Stimulated activated naive CD8-positive, alpha-beta T cell treated with anti-CD3 and anti-CD28 coated beads, Interleukin-15, Interleukin-2, amounts not matched to agents 100 ng/mL and 50 ng/mL, for 24 hours (primary cell): ENCODE results near the gene AIM2.
"Not testable (repeated sequence)": the region's sequence is repeated elsewhere in the genome, so short reads cannot be mapped to it uniquely, and the experiment has no call there.

Source experiments
- H3K27ac Mint-ChIP-seq: one replicate; pipeline ENCODE4 v1.8.0; 2021; ENCODE audit warnings: mild to moderate bottlenecking, mixed read lengths
- H3K27me3 Mint-ChIP-seq: one replicate; pipeline ENCODE4 v1.8.0; 2021; ENCODE audit warnings: mixed read lengths
- H3K36me3 Mint-ChIP-seq: one replicate; pipeline ENCODE4 v1.8.0; 2021; ENCODE audit warnings: low read depth, mixed read lengths
- H3K4me1 Mint-ChIP-seq: one replicate; pipeline ENCODE4 v1.8.0; 2021; ENCODE audit warnings: low read depth, mixed read lengths
- H3K4me3 Mint-ChIP-seq: one replicate; pipeline ENCODE4 v1.8.0; 2021; ENCODE audit warnings: mild to moderate bottlenecking, mixed read lengths
- H3K9me3 Mint-ChIP-seq: one replicate; pipeline ENCODE4 v1.8.0; 2021; ENCODE audit warnings: mixed read lengths

The AIM2 gene, protein sequence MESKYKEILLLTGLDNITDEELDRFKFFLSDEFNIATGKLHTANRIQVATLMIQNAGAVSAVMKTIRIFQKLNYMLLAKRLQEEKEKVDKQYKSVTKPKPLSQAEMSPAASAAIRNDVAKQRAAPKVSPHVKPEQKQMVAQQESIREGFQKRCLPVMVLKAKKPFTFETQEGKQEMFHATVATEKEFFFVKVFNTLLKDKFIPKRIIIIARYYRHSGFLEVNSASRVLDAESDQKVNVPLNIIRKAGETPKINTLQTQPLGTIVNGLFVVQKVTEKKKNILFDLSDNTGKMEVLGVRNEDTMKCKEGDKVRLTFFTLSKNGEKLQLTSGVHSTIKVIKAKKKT

DNA sequence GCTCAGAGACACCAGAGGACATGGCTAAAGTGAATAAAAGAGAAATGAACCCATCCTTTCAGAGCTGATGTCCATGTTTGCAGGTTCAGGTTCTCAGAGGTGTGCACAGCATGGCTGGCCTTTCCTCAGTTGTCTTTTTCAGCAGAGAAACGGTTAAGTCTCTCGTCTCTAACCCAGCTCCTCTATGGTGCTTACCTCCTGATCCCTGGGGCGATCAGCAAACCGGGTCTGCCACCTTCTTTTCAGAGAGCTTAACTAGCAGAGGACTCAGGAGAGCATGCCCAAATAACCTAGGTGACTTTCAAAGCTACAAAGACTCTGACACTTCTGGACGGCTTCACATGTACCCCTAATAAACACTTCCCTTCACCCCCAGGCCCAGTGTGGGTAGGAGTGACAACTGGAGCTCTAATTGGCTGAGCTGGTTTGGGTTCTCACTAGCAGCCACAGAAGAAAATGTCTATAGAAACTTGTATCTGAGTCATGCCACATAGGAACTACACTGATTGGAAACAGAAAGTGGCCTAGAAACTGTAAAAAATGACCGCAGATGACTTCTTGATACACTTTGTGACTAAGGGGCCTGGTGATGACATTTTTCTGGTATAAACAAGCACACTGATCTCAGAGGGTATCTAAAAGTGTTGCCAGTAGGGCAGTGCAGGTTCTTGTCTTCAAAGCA, at the start of gene AIM2:
AIM2 (minus strand) TSS at position 329 of the 682 bp plus-strand sequence. CDS start 3,267 bp downstream, outside the sequence.
- Mint-ChIP-seq H3K27ac (peak within 1 kb of the TSS; percentile 96), H3K9me3 (no peaks in the 10 kb centered on the region), H3K27me3 (no peaks in the 10 kb centered on the region), H3K4me3 (peak within 1 kb of the TSS; percentile 78), H3K36me3 (peaks cover 6% of the 10 kb centered on the region), H3K4me1 (peaks cover 32% of the 10 kb centered on the region)

DNA sequence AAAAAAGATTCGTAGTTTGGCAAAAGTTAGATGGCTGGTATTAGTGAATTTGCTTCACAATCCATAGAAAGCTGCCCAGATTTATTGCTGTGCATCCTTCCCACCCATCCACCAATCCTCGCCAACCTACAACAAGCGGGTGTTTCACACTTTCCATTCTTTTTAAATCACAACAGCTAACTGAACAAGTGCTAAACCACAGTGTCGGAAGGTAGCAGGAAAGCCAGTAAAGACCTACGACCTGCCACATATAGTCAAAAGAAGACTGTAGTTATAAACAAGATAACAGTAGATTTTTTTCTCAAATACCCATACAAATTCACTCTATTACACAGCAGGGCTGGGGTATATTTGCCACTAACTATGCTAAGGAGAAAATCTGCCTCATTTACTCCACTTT, 47.0 kb upstream of the AIM2 start:
- no peak overlapping the region for H3K27ac Mint-ChIP-seq
- H3K4me3 Mint-ChIP-seq: no peak overlapping the region
- H3K36me3 Mint-ChIP-seq: no peaks in the 10 kb centered on the region
- H3K4me1 Mint-ChIP-seq: peaks cover 12% of the 10 kb centered on the region
- H3K27me3 Mint-ChIP-seq: peaks cover 42% of the 10 kb centered on the region
- no peaks in the 10 kb centered on the region for H3K9me3 Mint-ChIP-seq

DNA sequence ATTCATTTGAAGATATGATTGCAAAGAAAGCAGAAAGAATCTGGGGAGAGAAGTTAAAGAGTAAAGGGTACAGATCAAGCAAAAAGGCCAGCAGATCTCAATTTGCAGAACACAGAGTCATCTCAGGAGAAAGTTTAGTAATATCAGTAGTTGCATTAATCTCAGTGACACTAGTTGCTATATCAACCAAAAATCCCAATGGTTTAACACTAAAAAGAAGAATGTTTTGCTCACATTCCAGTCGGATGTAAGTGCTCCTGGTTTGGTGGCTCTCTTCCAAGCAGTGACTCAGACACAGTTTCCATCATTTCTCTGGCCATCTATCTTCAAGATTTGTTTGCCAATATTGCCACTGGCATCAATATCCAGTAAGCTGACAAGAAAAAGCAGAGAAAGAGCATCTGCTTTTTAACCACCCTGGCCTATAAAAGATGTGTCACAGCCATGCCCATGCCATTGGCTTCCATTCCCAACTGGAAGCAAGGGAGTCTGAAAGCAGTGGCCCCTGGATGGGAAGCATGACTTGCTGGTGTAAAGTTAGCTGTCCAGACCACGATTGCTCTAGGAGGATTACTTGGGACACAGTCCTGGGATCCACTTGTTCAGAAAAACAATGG, 45.5 kb upstream of the AIM2 start:
- peaks cover 12% of the 10 kb centered on the region for H3K4me1 Mint-ChIP-seq

GRCh38 chr1:159121526-159121925, 45.0 kb upstream of the AIM2 start:
- Mint-ChIP-seq H3K9me3 (no peaks in the 10 kb centered on the region), H3K4me3 (no peak overlapping the region), H3K27me3 (peaks cover 43% of the 10 kb centered on the region), H3K36me3 (no peaks in the 10 kb centered on the region), H3K4me1 (peaks cover 12% of the 10 kb centered on the region), H3K27ac (no peak overlapping the region)

More for the DNA sequence above, 45.5 kb upstream of the AIM2 start:
- H3K36me3 Mint-ChIP-seq: no peaks in the 10 kb centered on the region
- H3K27ac Mint-ChIP-seq: no peak overlapping the region
- no peaks in the 10 kb centered on the region for H3K9me3 Mint-ChIP-seq
- no peak overlapping the region for H3K4me3 Mint-ChIP-seq
- H3K27me3 Mint-ChIP-seq: peaks cover 43% of the 10 kb centered on the region

- Mint-ChIP-seq H3K4me1 (peaks cover 12% of the 10 kb centered on the region), H3K36me3 (no peaks in the 10 kb centered on the region)
Measured at GRCh38 chr1:159120317-159120716, 43.8 kb upstream of the AIM2 start.

GRCh38 chr1:159113596-159114433, 37.2 kb upstream of the AIM2 start:
- no peaks in the 10 kb centered on the region for H3K4me1 Mint-ChIP-seq
- no peaks in the 10 kb centered on the region for H3K9me3 Mint-ChIP-seq
- H3K36me3 Mint-ChIP-seq: no peaks in the 10 kb centered on the region
- no peak overlapping the region for H3K4me3 Mint-ChIP-seq
- H3K27me3 Mint-ChIP-seq: peaks cover 15% of the 10 kb centered on the region
- H3K27ac Mint-ChIP-seq: no peak overlapping the region

More at GRCh38 chr1:159120317-159120716, 43.8 kb upstream of the AIM2 start:
- H3K4me3 Mint-ChIP-seq: no peak overlapping the region
- H3K27ac Mint-ChIP-seq: no peak overlapping the region
- peaks cover 43% of the 10 kb centered on the region for H3K27me3 Mint-ChIP-seq
- H3K9me3 Mint-ChIP-seq: no peaks in the 10 kb centered on the region

DNA sequence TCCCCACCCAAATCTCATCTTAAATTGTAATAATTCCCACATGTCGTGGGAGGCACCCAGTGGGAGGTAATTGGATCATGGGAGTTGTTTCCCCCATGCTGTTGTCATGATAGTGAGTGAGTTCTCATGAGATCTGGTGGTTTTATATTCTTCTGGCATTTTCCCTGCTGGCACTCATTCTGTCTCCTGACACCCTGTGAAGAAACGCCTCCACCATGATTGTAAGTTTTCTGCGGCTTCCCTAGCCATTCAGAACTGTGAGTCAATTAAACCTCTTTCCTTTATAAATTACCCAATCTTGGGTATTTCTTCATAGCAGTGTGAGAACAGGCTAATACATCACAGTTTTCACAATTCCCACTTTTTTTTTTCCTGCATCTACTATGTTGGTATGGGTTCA, 26.5 kb upstream of the AIM2 start:
- not testable (repeated sequence) for H3K27ac Mint-ChIP-seq, H3K4me3 Mint-ChIP-seq, H3K4me1 Mint-ChIP-seq, H3K9me3 Mint-ChIP-seq, H3K36me3 Mint-ChIP-seq
- peaks cover 37% of the 10 kb centered on the region for H3K27me3 Mint-ChIP-seq

DNA sequence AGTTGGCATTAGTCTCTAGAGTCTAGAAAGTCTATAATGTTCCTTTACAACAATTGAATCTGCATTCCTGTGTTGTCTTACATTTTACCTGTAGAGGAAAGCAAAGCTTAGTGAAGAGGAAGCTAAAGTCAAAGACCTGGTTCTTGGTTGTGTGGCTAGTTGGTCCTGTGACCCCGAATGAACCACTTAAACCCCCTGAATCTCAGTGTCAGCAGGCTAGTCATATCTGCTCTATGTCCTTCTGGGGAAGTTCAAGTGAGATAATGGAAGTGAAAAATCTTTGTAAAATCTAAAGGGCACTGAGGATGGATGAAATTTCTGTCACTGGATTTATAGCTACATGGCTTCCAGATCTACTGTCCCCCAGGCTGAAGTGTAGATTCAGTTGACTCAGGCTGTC, 24.0 kb upstream of the AIM2 start:
- Mint-ChIP-seq H3K4me3 (no peak overlapping the region), H3K9me3 (no peaks in the 10 kb centered on the region), H3K27ac (no peak overlapping the region), H3K27me3 (peaks cover 34% of the 10 kb centered on the region), H3K4me1 (no peaks in the 10 kb centered on the region), H3K36me3 (no peaks in the 10 kb centered on the region)

GRCh38 chr1:159098596-159098995, 22.0 kb upstream of the AIM2 start:
- Mint-ChIP-seq H3K36me3 (no peaks in the 10 kb centered on the region), H3K27me3 (peaks cover 35% of the 10 kb centered on the region), H3K4me3 (no peak overlapping the region), H3K9me3 (no peaks in the 10 kb centered on the region), H3K27ac (no peak overlapping the region), H3K4me1 (no peaks in the 10 kb centered on the region)

DNA sequence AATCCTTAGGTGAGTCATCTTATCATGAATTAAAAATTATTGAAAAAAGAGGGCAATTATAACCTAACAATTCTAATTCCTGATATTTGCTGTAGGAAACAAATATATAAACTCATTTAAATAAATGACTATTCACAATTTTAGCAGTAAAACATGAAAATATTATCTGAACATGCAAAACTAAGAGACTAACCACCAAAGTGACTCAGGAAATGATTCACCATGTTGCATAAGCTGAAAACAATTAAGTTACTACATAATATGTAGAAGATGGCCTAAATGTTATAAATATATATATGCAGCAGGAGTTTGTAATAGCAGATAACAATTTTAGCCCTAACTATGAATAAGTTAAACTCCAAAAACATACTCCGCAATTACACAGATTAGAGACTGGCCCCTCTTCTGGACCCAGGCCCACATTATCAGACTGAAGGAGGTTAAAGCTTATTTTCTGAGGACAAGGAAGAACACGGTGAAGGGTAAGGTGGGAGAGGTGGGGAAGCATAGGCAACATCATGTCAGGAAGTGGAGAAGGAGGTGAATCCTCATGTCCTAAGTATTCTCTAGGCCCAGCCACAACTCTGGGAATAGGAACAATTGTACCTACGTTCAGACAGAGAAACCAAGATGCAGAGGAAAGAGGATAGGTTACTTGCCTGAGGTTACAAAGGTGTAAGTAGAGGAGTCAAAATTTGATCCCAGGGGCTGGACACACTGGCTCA, 15.6 kb upstream of the AIM2 start:
- Mint-ChIP-seq H3K4me3 (no peak overlapping the region), H3K36me3 (no peaks in the 10 kb centered on the region), H3K27ac (peak overlapping the region; percentile 33), H3K27me3 (peaks cover 4% of the 10 kb centered on the region), H3K4me1 (peaks cover 53% of the 10 kb centered on the region), H3K9me3 (no peaks in the 10 kb centered on the region)

DNA sequence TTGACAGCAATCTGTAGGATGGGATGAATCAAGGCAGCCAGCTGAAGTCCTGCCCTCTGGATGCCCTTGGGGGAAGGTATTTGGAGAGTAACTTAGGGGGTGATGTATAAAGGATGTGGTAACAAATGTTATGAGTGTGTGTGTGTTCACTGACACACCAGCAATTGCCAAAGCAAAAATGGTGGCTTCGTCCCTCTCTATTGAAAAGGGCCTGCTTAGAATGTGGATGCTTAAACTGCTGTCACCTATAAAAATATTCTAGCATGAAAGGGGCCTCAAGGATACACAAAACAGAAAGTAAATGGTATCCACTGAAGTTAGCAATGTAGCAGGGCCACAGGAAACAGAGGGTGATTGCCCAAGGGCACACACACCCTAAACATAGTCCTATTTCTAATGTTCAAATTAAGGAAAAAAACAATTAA, 15.1 kb upstream of the AIM2 start:
- H3K4me1 Mint-ChIP-seq: peaks cover 56% of the 10 kb centered on the region
- no peak overlapping the region for H3K4me3 Mint-ChIP-seq
- peaks cover 3% of the 10 kb centered on the region for H3K27me3 Mint-ChIP-seq
- H3K36me3 Mint-ChIP-seq: no peaks in the 10 kb centered on the region
- H3K9me3 Mint-ChIP-seq: no peaks in the 10 kb centered on the region
- peak overlapping the region; percentile 33 for H3K27ac Mint-ChIP-seq

DNA sequence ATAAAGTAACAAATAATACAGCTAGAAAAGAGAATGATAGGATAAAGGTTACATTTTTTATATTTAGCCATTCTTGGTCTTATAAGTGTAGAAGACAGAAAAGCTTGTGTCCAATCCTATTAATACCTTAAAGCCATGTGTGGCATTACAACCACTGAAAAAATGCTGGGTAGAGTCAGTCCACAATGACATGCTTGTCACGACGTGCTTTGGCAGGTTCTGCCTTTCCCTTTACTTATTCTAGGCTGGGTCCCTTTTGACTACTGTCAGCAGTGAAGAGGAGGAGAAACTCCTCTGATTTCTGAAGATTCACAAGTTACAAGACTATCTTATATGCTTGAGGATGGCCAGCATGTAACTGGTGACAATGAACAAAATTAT, 14.6 kb upstream of the AIM2 start:
- H3K36me3 Mint-ChIP-seq: no peaks in the 10 kb centered on the region
- peaks cover 3% of the 10 kb centered on the region for H3K27me3 Mint-ChIP-seq
- H3K4me1 Mint-ChIP-seq: peaks cover 56% of the 10 kb centered on the region
- H3K4me3 Mint-ChIP-seq: no peak overlapping the region
- H3K27ac Mint-ChIP-seq: peak overlapping the region; percentile 33
- no peaks in the 10 kb centered on the region for H3K9me3 Mint-ChIP-seq

GRCh38 chr1:159090286-159091179, 14.0 kb upstream of the AIM2 start:
- Mint-ChIP-seq H3K4me3 (no peak overlapping the region), H3K27ac (peak overlapping the region; percentile 66), H3K4me1 (peaks cover 56% of the 10 kb centered on the region), H3K27me3 (peaks cover under 1% of the 10 kb centered on the region), H3K36me3 (no peaks in the 10 kb centered on the region), H3K9me3 (no peaks in the 10 kb centered on the region)
